SK-N-MC (cell line): ENCODE data around the gene LAMC3.

Source experiments
- DNase-seq: peaks from one replicate; pipeline ENCODE4 v3.0.0-alpha.2; 2011; ENCODE audit warnings: low read depth, low spot score
- H3K27ac ChIP-seq: fragments of 200-600 bp; sonication (generic); 2 replicates; pipeline ENCODE4 v1.5.1; 2016; ENCODE audit warnings: mixed run types
- H3K36me3 ChIP-seq: fragments of 200-600 bp; sonication (generic); 2 replicates; pipeline ENCODE4 v1.6.1; 2017; ENCODE audit warnings: antibody characterized with exemption, low read length, mixed read lengths; ENCODE audit not compliant: insufficient read depth
- H3K4me3 ChIP-seq: fragments of 200-600 bp; sonication (generic); 2 replicates; pipeline ENCODE4 v1.5.1; 2016
- H3K9ac ChIP-seq: fragments of 200-600 bp; sonication (generic); 2 replicates; pipeline ENCODE4 v1.8.0; 2017; ENCODE audit warnings: mixed run types, mixed read lengths; ENCODE audit not compliant: insufficient read length
- H3K9me3 ChIP-seq: fragments of 200-600 bp; sonication (generic); 2 replicates; pipeline ENCODE4 v1.6.1; 2017; ENCODE audit warnings: low read depth, mild to moderate bottlenecking, antibody characterized with exemption, low read length, moderate library complexity, mixed read lengths
- EZH2 ChIP-seq: fragments of 200-600 bp; sonication (generic); IDR thresholded peaks from one replicate; pipeline ENCODE4 v1.6.1; 2017; ENCODE audit warnings: antibody characterized with exemption
- FOXP2 ChIP-seq: optimal IDR thresholded peaks from 2 replicates; pipeline ENCODE3; 2011; ENCODE audit warnings: mild to moderate bottlenecking, moderate library complexity; ENCODE audit not compliant: insufficient read depth; ENCODE audit errors: extremely low read length, control extremely low read depth
- POLR2AphosphoS5 ChIP-seq: IDR thresholded peaks from 2 replicates; pipeline ENCODE4 v1.6.1; 2012; ENCODE audit warnings: mild to moderate bottlenecking, low read depth, low read length, borderline replicate concordance

Gene LAMC3

DNA sequence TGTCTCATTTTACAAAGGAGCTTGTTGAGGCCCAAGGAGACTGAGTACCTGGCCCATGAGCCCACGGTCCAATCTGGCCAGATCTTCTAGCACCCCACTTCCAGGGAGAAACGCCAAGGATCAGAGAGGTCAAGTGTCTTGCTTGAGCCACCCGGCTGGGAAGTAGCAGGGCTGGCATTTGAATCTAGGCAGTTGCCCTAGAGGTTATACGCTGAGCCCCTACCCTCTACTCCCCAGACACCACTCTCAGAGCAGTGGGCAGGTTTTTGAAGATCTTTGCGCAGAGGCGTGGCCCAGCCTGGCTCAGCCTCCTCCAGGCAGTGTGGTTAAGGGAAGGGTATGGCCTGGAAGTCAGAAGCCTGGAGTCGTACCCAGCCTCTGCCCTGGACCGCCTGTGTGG is 110.6 kb downstream of the LAMC3 start:
- Histone ChIP-seq H3K27ac (no peak overlapping the region), H3K4me3 (no peak overlapping the region), H3K9ac (no peak overlapping the region), H3K36me3 (no peaks in the 10 kb centered on the region), H3K9me3 (no peaks in the 10 kb centered on the region)
- DNase-seq: no peak
- TF ChIP-seq EZH2: no peak
- TF ChIP-seq FOXP2: no peak
- no peak for TF ChIP-seq POLR2AphosphoS5

GRCh38 chr9:131120620-131121228 is 111.8 kb downstream of the LAMC3 start:
- Histone ChIP-seq H3K27ac (no peak overlapping the region), H3K9me3 (no peaks in the 10 kb centered on the region), H3K4me3 (no peak overlapping the region), H3K9ac (no peak overlapping the region), H3K36me3 (no peaks in the 10 kb centered on the region)
- TF ChIP-seq EZH2 (no peak), FOXP2 (no peak), POLR2AphosphoS5 (no peak)
- DNase-seq: no peak

DNA sequence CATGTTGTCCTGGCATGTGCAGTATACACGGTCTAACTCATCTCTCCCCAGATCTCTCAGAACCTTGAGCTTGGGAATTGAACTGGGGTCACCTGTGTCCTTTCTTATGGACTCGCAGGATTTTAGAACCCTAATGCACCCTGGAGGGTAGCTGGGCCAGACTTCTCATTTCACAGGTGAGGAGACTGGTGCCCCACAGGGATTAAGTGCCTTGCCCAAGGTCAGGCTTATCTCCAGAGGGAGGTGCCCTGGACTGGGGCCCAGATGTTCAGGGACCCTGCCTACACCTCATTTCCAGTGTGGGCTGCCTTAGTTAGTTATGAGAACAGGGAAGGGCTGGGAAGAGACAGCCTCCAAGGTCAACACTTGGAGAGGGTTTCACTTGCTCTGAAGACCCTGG is 112.4 kb downstream of the LAMC3 start:
- Histone ChIP-seq H3K9me3 (no peaks in the 10 kb centered on the region), H3K36me3 (no peaks in the 10 kb centered on the region), H3K4me3 (no peak overlapping the region), H3K9ac (no peak overlapping the region), H3K27ac (no peak overlapping the region)
- no peak for DNase-seq
- TF ChIP-seq FOXP2 (no peak), EZH2 (no peak), POLR2AphosphoS5 (no peak)

DNA sequence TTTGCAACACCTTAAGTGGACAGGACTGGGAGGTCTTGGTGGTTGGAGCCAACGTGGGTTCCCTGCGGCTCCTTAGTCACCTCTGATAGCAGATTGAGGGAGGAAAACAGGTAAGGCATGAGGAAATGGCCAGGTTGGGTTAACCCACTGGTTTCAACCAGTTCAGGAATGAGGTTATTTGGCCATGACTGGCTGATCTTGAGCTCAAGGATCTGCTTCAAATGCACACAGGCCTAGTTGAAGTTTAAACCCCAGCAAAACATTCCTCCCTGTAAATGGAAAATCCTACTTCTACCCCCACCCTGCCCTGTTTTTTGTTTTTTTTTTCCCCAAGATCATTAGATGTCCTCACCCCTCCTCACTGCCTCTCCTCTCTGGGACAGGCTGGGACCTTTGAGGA is 113.2 kb downstream of the LAMC3 start:
- Histone ChIP-seq H3K9me3 (no peaks in the 10 kb centered on the region), H3K36me3 (no peaks in the 10 kb centered on the region), H3K9ac (no peak overlapping the region), H3K27ac (no peak overlapping the region), H3K4me3 (no peak overlapping the region)
- TF ChIP-seq FOXP2 (no peak), POLR2AphosphoS5 (no peak), EZH2 (no peak)
- DNase-seq: no peak

DNA sequence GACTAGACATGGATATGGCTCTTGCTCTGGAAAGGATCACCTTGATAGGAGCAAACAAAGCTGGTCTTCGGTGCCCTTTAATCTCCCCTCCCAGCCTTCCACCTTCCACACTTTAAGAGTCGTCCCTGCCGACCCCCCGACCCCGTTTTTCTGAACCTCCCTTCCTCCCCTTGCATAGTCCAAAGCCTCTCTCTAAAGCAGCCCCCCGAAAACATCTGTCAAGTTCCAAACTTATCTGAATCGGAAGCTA is 116.0 kb downstream of the LAMC3 start:
- DNase-seq: no peak
- TF ChIP-seq POLR2AphosphoS5 (no peak), FOXP2 (no peak), EZH2 (no peak)

DNA sequence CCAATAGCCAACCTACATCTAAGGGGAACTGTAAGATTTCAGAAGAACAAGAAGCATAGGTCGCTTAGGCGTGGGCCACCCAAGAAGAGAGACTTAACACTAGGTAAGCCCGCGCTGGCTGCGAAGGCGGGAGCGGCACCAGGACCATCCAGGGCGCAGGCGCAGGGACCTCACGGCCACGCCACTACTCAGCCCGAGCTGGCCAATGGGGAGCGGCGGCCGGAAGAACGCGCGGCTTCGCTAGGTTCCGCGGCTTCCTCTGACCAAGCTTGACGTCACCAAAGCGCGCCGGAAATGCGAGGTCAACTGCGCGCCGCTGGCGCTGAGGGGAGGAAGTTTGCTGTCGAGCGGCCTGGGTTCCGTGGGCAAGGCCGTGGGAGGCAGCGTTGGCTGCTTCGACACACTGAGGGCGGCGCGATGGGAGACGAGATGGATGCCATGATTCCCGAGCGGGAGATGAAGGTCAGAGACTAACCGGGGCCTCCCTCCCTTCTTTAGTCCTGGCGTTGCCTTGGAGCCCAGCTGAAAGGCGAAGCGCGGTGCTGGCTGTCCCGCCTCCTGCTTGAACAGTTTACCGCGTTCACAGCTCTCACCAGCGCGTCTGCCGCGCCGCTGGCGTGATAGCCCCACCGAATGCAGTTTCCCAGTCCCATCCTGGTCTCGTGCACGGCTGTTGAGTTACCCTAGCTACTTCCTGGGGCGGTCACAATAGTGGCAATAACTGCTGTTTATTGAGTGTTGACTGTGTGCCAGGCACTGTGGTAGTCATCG is 116.5 kb downstream of the LAMC3 start, which contains the start of gene NUP214:
Gene NUP214, plus strand, starts transcription at position 299 of the 771 bp plus-strand sequence. Its CDS starts 119 bp downstream, at position 418.
- Histone ChIP-seq H3K9me3 (no peaks in the 10 kb centered on the region), H3K9ac (peak within 1 kb of the TSS; percentile 99), H3K36me3 (peaks cover 32% of the 10 kb centered on the region), H3K4me3 (peak within 1 kb of the TSS; percentile 95), H3K27ac (peak within 1 kb of the TSS; percentile 89)
- DNase-seq: peak; percentile 90
- TF ChIP-seq POLR2AphosphoS5 (peak; percentile 95), EZH2 (no peak), FOXP2 (no peak)

More for the DNA sequence above, 116.0 kb downstream of the LAMC3 start:
- no peaks in the 10 kb centered on the region for H3K9me3 ChIP-seq
- peak overlapping the region; percentile 99 for H3K9ac ChIP-seq
- H3K36me3 ChIP-seq: peaks cover 27% of the 10 kb centered on the region
- H3K4me3 ChIP-seq: peak overlapping the region; percentile 95
- peak overlapping the region; percentile 89 for H3K27ac ChIP-seq

DNA sequence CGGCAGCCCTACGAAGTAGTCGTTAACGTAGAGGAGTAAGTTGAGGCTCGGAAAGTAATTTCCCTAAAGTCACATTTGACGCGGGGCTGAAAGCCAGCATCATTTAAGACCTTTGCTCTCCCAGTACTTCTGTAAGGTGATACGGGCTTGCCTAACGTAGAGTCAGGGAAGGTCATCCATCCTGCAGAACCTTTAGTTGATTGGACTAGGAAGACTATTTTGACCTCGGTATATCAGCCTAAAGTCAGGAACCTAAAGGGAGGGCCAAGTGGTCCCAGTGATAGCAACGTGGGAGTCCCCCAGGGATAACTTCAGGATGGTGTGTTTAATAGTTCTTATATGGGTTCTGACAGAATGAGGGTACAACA is 117.1 kb downstream of the LAMC3 start:
- TF ChIP-seq EZH2 (no peak), FOXP2 (no peak), POLR2AphosphoS5 (no peak)
- peak overlapping the region; percentile 95 for H3K4me3 ChIP-seq
- DNase-seq: no peak
- H3K9me3 ChIP-seq: no peaks in the 10 kb centered on the region
- peak overlapping the region; percentile 99 for H3K9ac ChIP-seq
- no peak overlapping the region for H3K27ac ChIP-seq
- peaks cover 37% of the 10 kb centered on the region for H3K36me3 ChIP-seq

GRCh38 chr9:131129183-131129582 is 120.2 kb downstream of the LAMC3 start:
- no peak for DNase-seq
- H3K4me3 ChIP-seq: no peak overlapping the region
- H3K9ac ChIP-seq: no peak overlapping the region
- peaks cover 62% of the 10 kb centered on the region for H3K36me3 ChIP-seq
- no peak overlapping the region for H3K27ac ChIP-seq
- no peaks in the 10 kb centered on the region for H3K9me3 ChIP-seq
- TF ChIP-seq POLR2AphosphoS5 (no peak), EZH2 (no peak)

GRCh38 chr9:131138676-131139075 is 129.7 kb downstream of the LAMC3 start:
- no peak for DNase-seq
- H3K36me3 ChIP-seq: peaks cover 87% of the 10 kb centered on the region
- TF ChIP-seq POLR2AphosphoS5: no peak
- H3K9ac ChIP-seq: no peak overlapping the region
- H3K27ac ChIP-seq: no peak overlapping the region
- H3K4me3 ChIP-seq: no peak overlapping the region
- H3K9me3 ChIP-seq: no peaks in the 10 kb centered on the region

DNA sequence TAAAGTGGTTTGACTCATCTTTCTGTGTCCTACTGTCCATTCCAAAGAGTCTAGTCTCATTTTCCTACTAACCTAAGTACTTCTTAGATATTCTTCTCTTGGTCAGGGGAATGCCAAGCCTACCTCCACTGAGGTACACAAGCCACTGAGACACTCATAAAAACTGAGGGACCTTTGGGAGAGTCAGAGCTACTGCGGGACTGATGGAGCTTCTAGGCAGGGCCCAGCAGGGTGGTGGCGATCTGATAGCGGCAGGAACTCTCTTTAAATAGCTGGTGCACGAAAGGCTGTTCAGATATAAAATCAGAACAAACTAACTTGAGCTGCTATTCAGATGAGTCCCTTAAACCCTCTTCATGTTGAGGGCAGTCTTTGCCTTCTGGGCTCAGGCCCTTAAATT is 131.1 kb downstream of the LAMC3 start:
- TF ChIP-seq POLR2AphosphoS5: no peak
- TF ChIP-seq FOXP2: no peak
- no peak for TF ChIP-seq EZH2
- peaks cover 87% of the 10 kb centered on the region for H3K36me3 ChIP-seq
- no peak overlapping the region for H3K27ac ChIP-seq
- no peak overlapping the region for H3K9ac ChIP-seq
- H3K4me3 ChIP-seq: no peak overlapping the region
- DNase-seq: no peak
- H3K9me3 ChIP-seq: no peaks in the 10 kb centered on the region
